Kidney epithelial cell (primary cell): Measurements from ENCODE around the gene SCN9A. TPM values are rescaled to one million over a fixed set of nuclear protein-coding genes. Genes with fewer than 3 reads are reported as not detected.
A peak's percentile ranks its signal among the peaks of the same experiment; 100 is the strongest.

Experiments used
- DNase-seq: peaks from one replicate; pipeline ENCODE4 v3.0.0-alpha.2; 2010; ENCODE audit warnings: low read depth
- H3K27me3 ChIP-seq: 2 replicates; pipeline ENCODE4 v1.6.0; 2011; ENCODE audit warnings: low read length; ENCODE audit not compliant: control insufficient read depth, insufficient read depth
- H3K36me3 ChIP-seq: 2 replicates; pipeline ENCODE4 v1.5.1; 2011; ENCODE audit warnings: low read length; ENCODE audit not compliant: control insufficient read depth, insufficient read depth
- H3K4me3 ChIP-seq: 2 replicates; pipeline ENCODE4 v1.5.1; 2011; ENCODE audit warnings: low read depth, mild to moderate bottlenecking, control low read depth, low read length
- total RNA-seq: library from RNA; depleted of rRNA; stranded (reverse); fragments of >200 nt; gene quantifications from 2 replicates; pipeline ENCODE4 v1.2.3, GENCODE V29; 2015
- TF ChIP-seq, protein P1 (sequence below): IDR thresholded peaks from 2 replicates; pipeline ENCODE4 v1.5.1; 2011; ENCODE audit warnings: mild to moderate bottlenecking, moderate library complexity, low read length, control low read depth, inconsistent platforms; ENCODE audit not compliant: insufficient read depth, poor library complexity, severe bottlenecking

SCN9A gene
- total RNA-seq, 1 donor from 2014 or later: 8.1 TPM

GRCh38 chr2:166384774-166385173 lies 9.0 kb upstream of the SCN9A start:
- TF ChIP-seq, protein P1, sequence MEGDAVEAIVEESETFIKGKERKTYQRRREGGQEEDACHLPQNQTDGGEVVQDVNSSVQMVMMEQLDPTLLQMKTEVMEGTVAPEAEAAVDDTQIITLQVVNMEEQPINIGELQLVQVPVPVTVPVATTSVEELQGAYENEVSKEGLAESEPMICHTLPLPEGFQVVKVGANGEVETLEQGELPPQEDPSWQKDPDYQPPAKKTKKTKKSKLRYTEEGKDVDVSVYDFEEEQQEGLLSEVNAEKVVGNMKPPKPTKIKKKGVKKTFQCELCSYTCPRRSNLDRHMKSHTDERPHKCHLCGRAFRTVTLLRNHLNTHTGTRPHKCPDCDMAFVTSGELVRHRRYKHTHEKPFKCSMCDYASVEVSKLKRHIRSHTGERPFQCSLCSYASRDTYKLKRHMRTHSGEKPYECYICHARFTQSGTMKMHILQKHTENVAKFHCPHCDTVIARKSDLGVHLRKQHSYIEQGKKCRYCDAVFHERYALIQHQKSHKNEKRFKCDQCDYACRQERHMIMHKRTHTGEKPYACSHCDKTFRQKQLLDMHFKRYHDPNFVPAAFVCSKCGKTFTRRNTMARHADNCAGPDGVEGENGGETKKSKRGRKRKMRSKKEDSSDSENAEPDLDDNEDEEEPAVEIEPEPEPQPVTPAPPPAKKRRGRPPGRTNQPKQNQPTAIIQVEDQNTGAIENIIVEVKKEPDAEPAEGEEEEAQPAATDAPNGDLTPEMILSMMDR: peak; percentile 40
- no peaks in the 10 kb centered on the region for H3K27me3 ChIP-seq
- no peak overlapping the region for H3K4me3 ChIP-seq
- DNase-seq: no peak
- no peaks in the 10 kb centered on the region for H3K36me3 ChIP-seq

- Histone ChIP-seq H3K27me3 (no peaks in the 10 kb centered on the region), H3K4me3 (no peak overlapping the region), H3K36me3 (no peaks in the 10 kb centered on the region)
- DNase-seq: no peak
- TF ChIP-seq, protein P1: no peak
Observed at GRCh38 chr2:166382448-166382847, 6.7 kb upstream of the SCN9A start.

- TF ChIP-seq, protein P1: no peak
- Histone ChIP-seq H3K4me3 (no peak overlapping the region), H3K36me3 (no peaks in the 10 kb centered on the region), H3K27me3 (no peaks in the 10 kb centered on the region)
- DNase-seq: no peak
Observed at GRCh38 chr2:166380615-166381014, 4.9 kb upstream of the SCN9A start.

- TF ChIP-seq, protein P1: no peak
- Histone ChIP-seq H3K36me3 (no peaks in the 10 kb centered on the region), H3K4me3 (no peak overlapping the region), H3K27me3 (no peaks in the 10 kb centered on the region)
- no peak for DNase-seq
Observed at GRCh38 chr2:166376873-166377272, 1.1 kb upstream of the SCN9A start.

DNA sequence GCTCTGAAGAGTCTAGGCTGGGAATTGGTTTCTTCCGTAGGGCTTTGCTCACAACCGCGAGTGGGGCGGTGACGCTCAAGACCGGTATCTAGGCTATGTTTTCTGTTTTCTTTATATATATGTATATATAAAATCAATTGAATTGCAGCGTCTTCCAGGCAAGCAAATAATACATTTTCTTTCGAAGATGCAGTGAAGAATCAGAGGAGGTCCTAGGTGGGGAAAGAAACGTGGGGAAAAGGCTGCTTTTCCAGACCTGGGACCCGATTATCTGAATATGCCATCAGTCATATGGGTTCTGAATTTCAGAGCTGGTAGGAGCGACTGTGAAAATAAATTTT lies 714 bp upstream of the SCN9A start:
- Histone ChIP-seq H3K36me3 (no peaks in the 10 kb centered on the region), H3K4me3 (peak overlapping the region; percentile 50), H3K27me3 (no peaks in the 10 kb centered on the region)
- TF ChIP-seq, protein P1: no peak
- no peak for DNase-seq

DNA sequence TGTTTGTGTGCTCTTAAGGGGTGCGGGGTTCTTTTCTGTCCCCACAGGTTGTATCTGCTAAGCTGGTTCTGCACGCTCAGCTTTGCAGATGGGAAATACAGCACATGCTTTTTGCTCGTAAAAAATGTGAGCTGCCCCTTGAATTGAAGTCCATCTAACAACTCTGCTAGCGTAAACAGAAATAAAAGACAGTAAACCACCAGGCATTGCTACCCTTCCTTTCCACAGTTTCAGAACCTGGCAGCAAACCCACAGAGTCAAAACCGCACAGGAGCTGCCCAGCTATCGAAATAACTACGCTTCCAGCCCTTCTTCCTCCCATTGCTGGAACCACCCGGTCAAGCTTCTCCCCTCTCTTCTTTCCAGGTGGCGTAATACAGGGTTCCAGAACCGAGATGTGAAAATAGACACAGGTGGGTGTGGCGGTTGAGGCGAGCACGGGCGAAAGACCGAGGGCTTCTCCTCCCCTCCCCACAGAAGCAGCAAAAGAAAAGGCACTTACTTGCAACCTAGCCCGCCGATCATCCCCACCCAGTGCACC lies 479 bp downstream of the SCN9A start:
- DNase-seq: no peak
- H3K27me3 ChIP-seq: no peaks in the 10 kb centered on the region

More for the DNA sequence above, 479 bp downstream of the SCN9A start:
- TF ChIP-seq, protein P1: no peak
- Histone ChIP-seq H3K4me3 (peak overlapping the region; percentile 50), H3K36me3 (no peaks in the 10 kb centered on the region)
